ENCODE measurements around the gene METAP1D.

GRCh38 chr2:172097557-172098131 is 97.9 kb downstream of the METAP1D start:
- TF ChIP-seq POLR2AphosphoS5 (IDR thresholded peaks at IDR 0.05; ENCODE audit: low read depth) = no peak
- TF ChIP-seq, protein P1, sequence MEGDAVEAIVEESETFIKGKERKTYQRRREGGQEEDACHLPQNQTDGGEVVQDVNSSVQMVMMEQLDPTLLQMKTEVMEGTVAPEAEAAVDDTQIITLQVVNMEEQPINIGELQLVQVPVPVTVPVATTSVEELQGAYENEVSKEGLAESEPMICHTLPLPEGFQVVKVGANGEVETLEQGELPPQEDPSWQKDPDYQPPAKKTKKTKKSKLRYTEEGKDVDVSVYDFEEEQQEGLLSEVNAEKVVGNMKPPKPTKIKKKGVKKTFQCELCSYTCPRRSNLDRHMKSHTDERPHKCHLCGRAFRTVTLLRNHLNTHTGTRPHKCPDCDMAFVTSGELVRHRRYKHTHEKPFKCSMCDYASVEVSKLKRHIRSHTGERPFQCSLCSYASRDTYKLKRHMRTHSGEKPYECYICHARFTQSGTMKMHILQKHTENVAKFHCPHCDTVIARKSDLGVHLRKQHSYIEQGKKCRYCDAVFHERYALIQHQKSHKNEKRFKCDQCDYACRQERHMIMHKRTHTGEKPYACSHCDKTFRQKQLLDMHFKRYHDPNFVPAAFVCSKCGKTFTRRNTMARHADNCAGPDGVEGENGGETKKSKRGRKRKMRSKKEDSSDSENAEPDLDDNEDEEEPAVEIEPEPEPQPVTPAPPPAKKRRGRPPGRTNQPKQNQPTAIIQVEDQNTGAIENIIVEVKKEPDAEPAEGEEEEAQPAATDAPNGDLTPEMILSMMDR (IDR thresholded peaks at IDR 0.05; ENCODE audit: insufficient read depth, low read length) = no peak
- TF ChIP-seq REST (IDR thresholded peaks at IDR 0.05; ENCODE audit: insufficient replicate concordance, low read depth) = no peak

Data from HL-60 (cell line).